DMS153 treated with DMSO at 0.1 percent for 48 hours (cell line): ENCODE results near the gene OXER1.

Experiments
- DNase-seq: peaks from one replicate; lab custom pipeline; 2025; ENCODE audit not compliant: unreplicated experiment; lab: John Stamatoyannopoulos, UW

OXER1 gene

GRCh38 chr2:42794271-42795046 is 30.5 kb upstream of the OXER1 start:
- no peak for DNase-seq

- no peak for DNase-seq
Observed at GRCh38 chr2:42793334-42794270, 29.7 kb upstream of the OXER1 start.

GRCh38 chr2:42792583-42793333 is 28.8 kb upstream of the OXER1 start, which contains the start of gene HAAO:
HAAO (minus strand) TSS chr2:42792583; CDS start chr2:42792536, 47 bp downstream.
- DNase-seq, result no peak

DNA sequence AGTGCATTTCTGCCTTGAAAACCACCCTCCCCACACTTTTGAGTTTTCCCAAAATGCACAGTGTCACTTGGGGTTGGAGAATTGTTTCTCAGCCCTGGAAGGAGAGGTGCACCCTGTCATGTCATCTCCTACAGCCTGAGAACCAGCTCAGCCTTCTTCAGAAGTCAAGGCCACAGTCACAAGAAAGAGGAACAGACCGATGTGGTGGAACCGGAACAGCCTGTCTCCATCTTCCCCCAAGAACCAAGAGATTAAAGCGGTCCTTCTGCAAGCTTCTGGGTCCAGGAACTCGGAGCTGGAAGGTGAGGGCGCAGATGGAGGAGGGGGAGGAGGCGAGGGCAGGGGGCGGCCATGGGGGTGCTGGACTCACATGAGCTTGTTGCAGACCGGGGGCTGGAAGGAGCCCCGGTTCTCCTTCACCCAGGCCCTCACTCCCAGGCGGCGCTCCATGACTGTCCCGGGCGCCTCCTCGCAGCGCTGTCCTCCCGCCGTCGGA is 28.2 kb upstream of the OXER1 start:
- no peak for DNase-seq

- no peak for DNase-seq
Observed at GRCh38 chr2:42791606-42792005, 27.7 kb upstream of the OXER1 start.

DNA sequence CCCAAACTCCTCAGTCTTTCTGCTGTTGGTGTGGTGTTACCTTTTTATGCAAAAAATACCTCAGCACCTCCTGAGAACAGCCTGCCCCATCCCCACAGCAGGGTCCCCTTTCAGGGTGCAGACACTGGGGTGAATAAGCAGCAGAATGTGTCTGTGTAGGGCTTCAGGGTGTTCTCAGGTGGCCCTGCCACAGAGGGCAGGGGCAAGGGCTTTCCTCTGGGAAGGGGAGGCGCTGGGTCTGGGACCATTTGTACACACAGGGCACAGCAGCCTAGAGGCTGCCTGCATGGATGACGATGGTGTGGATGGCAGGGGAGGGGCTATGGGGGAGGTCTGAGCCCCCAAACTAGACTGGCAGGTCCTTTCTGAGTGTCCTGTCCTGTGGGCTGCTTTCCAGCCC is 25.8 kb upstream of the OXER1 start:
- no peak for DNase-seq

GRCh38 chr2:42788882-42789281 is 24.9 kb upstream of the OXER1 start:
- DNase-seq, result no peak

DNA sequence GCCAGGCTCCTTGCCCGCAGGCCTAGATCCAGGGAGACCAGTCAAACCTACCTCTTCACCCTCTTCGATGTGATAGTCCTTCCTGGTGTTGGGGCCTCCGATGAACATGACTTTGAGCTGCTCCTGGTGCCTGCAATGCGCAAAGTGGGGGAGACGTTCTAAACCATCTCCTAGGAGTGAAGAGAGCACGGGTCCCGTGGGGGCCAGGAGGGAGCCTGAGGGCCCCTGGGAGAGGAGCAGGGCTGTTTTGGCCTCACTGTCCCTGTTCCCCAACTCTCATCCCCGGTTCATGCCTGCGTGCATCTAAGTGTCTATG is 24.5 kb upstream of the OXER1 start:
- no peak for DNase-seq

GRCh38 chr2:42787788-42788477 is 24.0 kb upstream of the OXER1 start:
- no peak for DNase-seq

GRCh38 chr2:42787424-42787787 is 23.5 kb upstream of the OXER1 start:
- DNase-seq, result no peak

DNA sequence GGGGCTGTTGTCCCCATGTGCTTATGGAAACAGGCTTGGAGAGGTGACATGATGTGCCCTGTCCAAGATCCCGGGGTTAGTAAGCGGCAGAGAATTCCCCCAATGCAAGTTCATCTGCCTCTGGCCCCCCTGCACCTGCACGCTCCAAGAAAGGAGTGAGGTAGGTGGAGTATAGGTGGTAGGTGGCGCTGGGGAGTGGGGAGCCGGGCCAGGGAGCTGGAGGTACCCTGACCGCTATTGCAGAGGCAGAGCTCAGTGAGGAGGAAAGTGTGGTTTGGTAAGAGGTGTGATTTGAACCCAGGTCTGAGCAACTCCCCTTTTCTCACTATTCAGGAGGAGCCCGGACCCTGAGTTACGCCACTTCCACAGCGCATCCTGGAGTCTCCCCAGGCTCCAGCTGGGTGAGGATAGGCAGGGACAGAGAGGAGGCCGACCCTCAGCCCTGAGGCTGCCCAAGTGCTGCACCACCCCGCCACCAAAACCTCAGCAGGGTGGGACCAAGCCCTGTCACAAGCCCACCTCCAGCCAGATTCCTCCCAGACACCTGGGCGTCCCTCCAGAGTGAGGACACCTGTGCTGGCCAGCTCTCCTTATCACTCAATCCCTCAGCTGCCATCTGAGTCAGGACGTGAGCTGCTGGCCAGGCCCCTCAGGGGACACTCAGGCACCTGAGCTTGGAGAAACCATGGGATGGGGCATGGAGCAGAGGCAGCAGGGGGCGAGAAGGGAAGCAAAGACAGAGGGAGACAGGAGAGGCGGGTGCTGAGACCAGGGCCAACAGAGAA is 22.8 kb upstream of the OXER1 start:
- no peak for DNase-seq

DNA sequence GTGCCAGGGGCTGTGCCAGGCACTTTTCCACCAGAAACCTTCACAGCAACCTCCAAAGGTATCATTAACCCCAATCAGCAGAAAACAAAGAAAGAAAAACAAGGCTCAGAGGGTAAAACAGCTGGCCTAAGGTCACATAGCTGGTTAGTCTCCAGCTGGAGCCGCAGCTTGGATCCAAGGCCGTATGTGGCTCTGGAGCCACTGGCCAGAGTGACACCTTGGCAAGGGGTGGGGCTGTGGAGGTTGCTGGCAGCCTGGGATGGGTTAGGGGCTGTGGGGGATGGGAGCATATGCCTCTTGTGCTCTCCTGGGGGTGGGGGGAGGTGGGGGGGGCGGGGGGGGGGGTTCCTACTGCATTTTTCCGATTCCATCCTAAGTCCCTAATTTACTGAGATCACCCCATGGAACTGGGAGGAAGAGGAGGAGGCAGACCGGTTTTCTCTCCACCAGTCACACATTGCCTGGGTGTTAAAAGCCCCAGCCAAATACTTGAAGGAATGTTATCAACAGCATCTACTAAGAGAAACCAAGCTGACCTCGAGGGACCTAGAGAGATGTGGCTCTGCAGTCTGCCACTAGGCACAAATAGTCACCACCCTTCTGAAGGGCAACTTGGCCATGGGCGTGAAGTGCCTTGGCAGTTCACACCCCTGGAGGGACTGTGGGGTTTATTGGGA is 20.4 kb upstream of the OXER1 start:
- no peak for DNase-seq

- DNase-seq, result no peak
Observed at GRCh38 chr2:42783511-42783910, 19.6 kb upstream of the OXER1 start.

- no peak for DNase-seq
Observed at GRCh38 chr2:42781181-42781580, 17.2 kb upstream of the OXER1 start.

- DNase-seq, result no peak
Observed at GRCh38 chr2:42777883-42778805, 14.2 kb upstream of the OXER1 start.

DNA sequence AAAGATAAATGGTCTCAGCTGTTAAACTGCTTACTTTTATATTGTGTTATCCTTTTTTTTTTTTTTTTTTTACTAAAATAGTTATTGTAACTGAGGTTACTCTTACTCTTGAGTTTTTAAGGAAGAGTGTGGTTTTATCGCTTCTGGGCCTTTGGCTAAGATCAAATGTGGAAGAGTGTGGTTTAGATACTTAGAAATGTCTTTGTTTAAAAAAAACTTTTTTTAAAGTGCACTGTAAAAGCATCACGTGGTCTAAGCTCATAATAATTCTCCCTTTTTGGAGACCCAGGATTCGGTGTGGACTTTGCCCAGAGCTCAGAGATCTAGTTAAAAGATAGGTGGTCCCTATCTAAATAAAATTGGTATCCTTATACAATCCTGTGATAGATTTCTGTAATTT is 11.9 kb upstream of the OXER1 start:
- no peak for DNase-seq

- no peak for DNase-seq
Observed at GRCh38 chr2:42775186-42775585, 11.3 kb upstream of the OXER1 start.

- DNase-seq, result no peak
Observed at GRCh38 chr2:42771546-42772153, 7.7 kb upstream of the OXER1 start.
